Measurements from ENCODE around the gene TMEM231.
A peak's percentile ranks its signal among the peaks of the same experiment; 100 is the strongest.

Gene TMEM231

GRCh38 chr16:75579281-75579834 is 23.3 kb upstream of the TMEM231 start:
- H3K9ac ChIP-seq (ENCODE audit: low read length) = no peak overlapping the region
- no peaks in the 10 kb centered on the region for H3K9me3 ChIP-seq (ENCODE audit: low read length)
- no peaks in the 10 kb centered on the region for H3K27me3 ChIP-seq (ENCODE audit: control insufficient read depth in 1 of 2, insufficient read depth in 2 of 2, low read length in 2 of 2)
- no peak overlapping the region for H3K27ac ChIP-seq (ENCODE audit: low read depth, low read length)
- peaks cover 42% of the 10 kb centered on the region for H3K36me3 ChIP-seq (ENCODE audit: insufficient read depth, low read length)
- no peak overlapping the region for H3K4me3 ChIP-seq (ENCODE audit: low read depth in 1 of 2, low read length in 2 of 2)
- peaks cover 7% of the 10 kb centered on the region for H3K4me1 ChIP-seq (ENCODE audit: insufficient read depth, low read length)

- Histone ChIP-seq H3K27me3 (ENCODE audit: control insufficient read depth in 1 of 2, insufficient read depth in 2 of 2, low read length in 2 of 2) (no peaks in the 10 kb centered on the region), H3K4me3 (ENCODE audit: low read depth in 1 of 2, low read length in 2 of 2) (no peak overlapping the region), H3K4me1 (ENCODE audit: insufficient read depth, low read length) (peaks cover 7% of the 10 kb centered on the region), H3K9me3 (ENCODE audit: low read length) (no peaks in the 10 kb centered on the region), H3K27ac (ENCODE audit: low read depth, low read length) (no peak overlapping the region), H3K36me3 (ENCODE audit: insufficient read depth, low read length) (peaks cover 48% of the 10 kb centered on the region), H3K9ac (ENCODE audit: low read length) (no peak overlapping the region)
These were observed 22.7 kb upstream of the TMEM231 start for GRCh38 chr16:75578725-75579124.

GRCh38 chr16:75578212-75578611 is 22.2 kb upstream of the TMEM231 start:
- peaks cover 53% of the 10 kb centered on the region for H3K36me3 ChIP-seq (ENCODE audit: insufficient read depth, low read length)

GRCh38 chr16:75576384-75576811 is 20.3 kb upstream of the TMEM231 start:
- Histone ChIP-seq H3K4me1 (ENCODE audit: insufficient read depth, low read length) (peaks cover 14% of the 10 kb centered on the region), H3K9ac (ENCODE audit: low read length) (no peak overlapping the region), H3K27ac (ENCODE audit: low read depth, low read length) (no peak overlapping the region), H3K9me3 (ENCODE audit: low read length) (no peaks in the 10 kb centered on the region), H3K27me3 (ENCODE audit: control insufficient read depth in 1 of 2, insufficient read depth in 2 of 2, low read length in 2 of 2) (no peaks in the 10 kb centered on the region), H3K36me3 (ENCODE audit: insufficient read depth, low read length) (peaks cover 67% of the 10 kb centered on the region), H3K4me3 (ENCODE audit: low read depth in 1 of 2, low read length in 2 of 2) (no peak overlapping the region)

More at GRCh38 chr16:75578212-75578611, 22.2 kb upstream of the TMEM231 start:
- Histone ChIP-seq H3K9me3 (ENCODE audit: low read length) (no peaks in the 10 kb centered on the region), H3K27me3 (ENCODE audit: control insufficient read depth in 1 of 2, insufficient read depth in 2 of 2, low read length in 2 of 2) (no peaks in the 10 kb centered on the region), H3K4me1 (ENCODE audit: insufficient read depth, low read length) (peaks cover 8% of the 10 kb centered on the region), H3K27ac (ENCODE audit: low read depth, low read length) (no peak overlapping the region), H3K4me3 (ENCODE audit: low read depth in 1 of 2, low read length in 2 of 2) (no peak overlapping the region), H3K9ac (ENCODE audit: low read length) (no peak overlapping the region)

GRCh38 chr16:75575958-75576357 is 19.9 kb upstream of the TMEM231 start:
- H3K36me3 ChIP-seq (ENCODE audit: insufficient read depth, low read length) = peaks cover 71% of the 10 kb centered on the region
- H3K9ac ChIP-seq (ENCODE audit: low read length) = no peak overlapping the region
- no peak overlapping the region for H3K4me3 ChIP-seq (ENCODE audit: low read depth in 1 of 2, low read length in 2 of 2)
- peaks cover 14% of the 10 kb centered on the region for H3K4me1 ChIP-seq (ENCODE audit: insufficient read depth, low read length)
- H3K27ac ChIP-seq (ENCODE audit: low read depth, low read length) = no peak overlapping the region
- H3K9me3 ChIP-seq (ENCODE audit: low read length) = no peaks in the 10 kb centered on the region
- no peaks in the 10 kb centered on the region for H3K27me3 ChIP-seq (ENCODE audit: control insufficient read depth in 1 of 2, insufficient read depth in 2 of 2, low read length in 2 of 2)

GRCh38 chr16:75573955-75574354 is 17.9 kb upstream of the TMEM231 start:
- Histone ChIP-seq H3K27me3 (ENCODE audit: control insufficient read depth in 1 of 2, insufficient read depth in 2 of 2, low read length in 2 of 2) (no peaks in the 10 kb centered on the region), H3K4me3 (ENCODE audit: low read depth in 1 of 2, low read length in 2 of 2) (no peak overlapping the region), H3K9me3 (ENCODE audit: low read length) (no peaks in the 10 kb centered on the region), H3K36me3 (ENCODE audit: insufficient read depth, low read length) (peaks cover 79% of the 10 kb centered on the region), H3K27ac (ENCODE audit: low read depth, low read length) (no peak overlapping the region), H3K9ac (ENCODE audit: low read length) (no peak overlapping the region), H3K4me1 (ENCODE audit: insufficient read depth, low read length) (peaks cover 23% of the 10 kb centered on the region)

- Histone ChIP-seq H3K36me3 (ENCODE audit: insufficient read depth, low read length) (peaks cover 83% of the 10 kb centered on the region), H3K9me3 (ENCODE audit: low read length) (no peaks in the 10 kb centered on the region), H3K27ac (ENCODE audit: low read depth, low read length) (no peak overlapping the region), H3K4me3 (ENCODE audit: low read depth in 1 of 2, low read length in 2 of 2) (no peak overlapping the region), H3K4me1 (ENCODE audit: insufficient read depth, low read length) (peaks cover 33% of the 10 kb centered on the region), H3K27me3 (ENCODE audit: control insufficient read depth in 1 of 2, insufficient read depth in 2 of 2, low read length in 2 of 2) (no peaks in the 10 kb centered on the region), H3K9ac (ENCODE audit: low read length) (no peak overlapping the region)
These were observed 17.0 kb upstream of the TMEM231 start for GRCh38 chr16:75572864-75573542.

GRCh38 chr16:75570396-75571065 is 14.5 kb upstream of the TMEM231 start:
- Histone ChIP-seq H3K9ac (ENCODE audit: low read length) (no peak overlapping the region), H3K9me3 (ENCODE audit: low read length) (no peaks in the 10 kb centered on the region), H3K27ac (ENCODE audit: low read depth, low read length) (no peak overlapping the region), H3K4me3 (ENCODE audit: low read depth in 1 of 2, low read length in 2 of 2) (no peak overlapping the region), H3K36me3 (ENCODE audit: insufficient read depth, low read length) (peaks cover 66% of the 10 kb centered on the region), H3K4me1 (ENCODE audit: insufficient read depth, low read length) (peaks cover 39% of the 10 kb centered on the region), H3K27me3 (ENCODE audit: control insufficient read depth in 1 of 2, insufficient read depth in 2 of 2, low read length in 2 of 2) (no peaks in the 10 kb centered on the region)

GRCh38 chr16:75567911-75568310 is 11.9 kb upstream of the TMEM231 start:
- peaks cover 34% of the 10 kb centered on the region for H3K4me1 ChIP-seq (ENCODE audit: insufficient read depth, low read length)
- no peaks in the 10 kb centered on the region for H3K9me3 ChIP-seq (ENCODE audit: low read length)
- H3K27me3 ChIP-seq (ENCODE audit: control insufficient read depth in 1 of 2, insufficient read depth in 2 of 2, low read length in 2 of 2) = no peaks in the 10 kb centered on the region
- H3K27ac ChIP-seq (ENCODE audit: low read depth, low read length) = no peak overlapping the region
- H3K4me3 ChIP-seq (ENCODE audit: low read depth in 1 of 2, low read length in 2 of 2) = no peak overlapping the region
- no peak overlapping the region for H3K9ac ChIP-seq (ENCODE audit: low read length)
- H3K36me3 ChIP-seq (ENCODE audit: insufficient read depth, low read length) = peaks cover 45% of the 10 kb centered on the region

- Histone ChIP-seq H3K27ac (ENCODE audit: low read depth, low read length) (peak overlapping the region; percentile 79), H3K4me1 (ENCODE audit: insufficient read depth, low read length) (peaks cover 31% of the 10 kb centered on the region), H3K9me3 (ENCODE audit: low read length) (no peaks in the 10 kb centered on the region)
These were observed 10.8 kb upstream of the TMEM231 start for GRCh38 chr16:75566758-75567255.

GRCh38 chr16:75566040-75566757 is 10.1 kb upstream of the TMEM231 start, which contains the start of gene GABARAPL2:
Gene GABARAPL2, plus strand, starts transcription at chr16:75566379. Its CDS starts 108 bp downstream, at chr16:75566487.
- Histone ChIP-seq H3K36me3 (ENCODE audit: insufficient read depth, low read length) (peaks cover 32% of the 10 kb centered on the region), H3K9me3 (ENCODE audit: low read length) (no peaks in the 10 kb centered on the region), H3K4me3 (ENCODE audit: low read depth in 1 of 2, low read length in 2 of 2) (peak within 1 kb of the TSS; percentile 97 to 99), H3K27ac (ENCODE audit: low read depth, low read length) (peak within 1 kb of the TSS; percentile 79), H3K27me3 (ENCODE audit: control insufficient read depth in 1 of 2, insufficient read depth in 2 of 2, low read length in 2 of 2) (no peaks in the 10 kb centered on the region), H3K4me1 (ENCODE audit: insufficient read depth, low read length) (peaks cover 31% of the 10 kb centered on the region), H3K9ac (ENCODE audit: low read length) (peak within 1 kb of the TSS; percentile 88)

More at GRCh38 chr16:75566758-75567255, 10.8 kb upstream of the TMEM231 start:
- H3K9ac ChIP-seq (ENCODE audit: low read length) = peak overlapping the region; percentile 88
- H3K27me3 ChIP-seq (ENCODE audit: control insufficient read depth in 1 of 2, insufficient read depth in 2 of 2, low read length in 2 of 2) = no peaks in the 10 kb centered on the region
- peaks cover 34% of the 10 kb centered on the region for H3K36me3 ChIP-seq (ENCODE audit: insufficient read depth, low read length)
- peak overlapping the region; percentile 97 to 99 for H3K4me3 ChIP-seq (ENCODE audit: low read depth in 1 of 2, low read length in 2 of 2)

Measured in muscle layer of colon (tissue), 2 donors.